IMR-90 (cell line): Measurements from ENCODE around the gene LAMA2.

Experiments used
- MXI1 ChIP-seq: IDR thresholded peaks from 2 replicates; pipeline ENCODE4 v1.6.1; 2012; ENCODE audit warnings: low read depth, mild to moderate bottlenecking, low read length, moderate library complexity, borderline replicate concordance
- POLR2A ChIP-seq: IDR thresholded peaks from 2 replicates; pipeline ENCODE4 v1.6.1; 2012; ENCODE audit warnings: mild to moderate bottlenecking, low read depth, low read length
- RAD21 ChIP-seq: IDR thresholded peaks from 2 replicates; pipeline ENCODE4 v1.6.1; 2012; ENCODE audit warnings: low read length, improper control_type of control experiment
- RCOR1 ChIP-seq: IDR thresholded peaks from 2 replicates; pipeline ENCODE4 v1.6.1; 2012; ENCODE audit warnings: mild to moderate bottlenecking, low read length, improper control_type of control experiment; ENCODE audit not compliant: insufficient replicate concordance
- TF ChIP-seq, protein P1 (sequence below): conservative IDR thresholded peaks from 2 replicates; pipeline ENCODE4 v1.5.1; 2012; ENCODE audit warnings: mild to moderate bottlenecking, low read depth, low read length, improper control_type of control experiment

DNA sequence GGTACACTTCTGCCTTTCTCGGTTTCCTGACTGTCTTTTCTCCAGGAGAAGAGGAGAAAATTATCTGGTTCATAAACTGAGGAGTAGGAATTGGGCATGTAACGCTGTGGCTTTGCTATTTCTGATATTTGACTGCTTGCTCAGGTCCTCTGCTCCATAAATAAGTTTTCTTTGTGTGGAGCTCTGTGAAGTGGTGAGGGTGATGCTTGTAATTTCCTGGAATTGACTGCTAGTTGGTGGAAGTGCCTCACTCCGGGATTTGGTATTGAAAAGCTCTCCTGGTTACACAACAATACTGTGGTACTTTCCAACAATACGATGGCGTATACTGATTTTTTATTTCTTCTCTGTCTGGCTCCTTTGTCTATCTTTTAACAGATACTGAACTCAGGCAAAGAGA is 25.1 kb upstream of the LAMA2 start:
- TF ChIP-seq RAD21 (no peak), MXI1 (no peak), POLR2A (no peak), RCOR1 (no peak)
- TF ChIP-seq, protein P1, sequence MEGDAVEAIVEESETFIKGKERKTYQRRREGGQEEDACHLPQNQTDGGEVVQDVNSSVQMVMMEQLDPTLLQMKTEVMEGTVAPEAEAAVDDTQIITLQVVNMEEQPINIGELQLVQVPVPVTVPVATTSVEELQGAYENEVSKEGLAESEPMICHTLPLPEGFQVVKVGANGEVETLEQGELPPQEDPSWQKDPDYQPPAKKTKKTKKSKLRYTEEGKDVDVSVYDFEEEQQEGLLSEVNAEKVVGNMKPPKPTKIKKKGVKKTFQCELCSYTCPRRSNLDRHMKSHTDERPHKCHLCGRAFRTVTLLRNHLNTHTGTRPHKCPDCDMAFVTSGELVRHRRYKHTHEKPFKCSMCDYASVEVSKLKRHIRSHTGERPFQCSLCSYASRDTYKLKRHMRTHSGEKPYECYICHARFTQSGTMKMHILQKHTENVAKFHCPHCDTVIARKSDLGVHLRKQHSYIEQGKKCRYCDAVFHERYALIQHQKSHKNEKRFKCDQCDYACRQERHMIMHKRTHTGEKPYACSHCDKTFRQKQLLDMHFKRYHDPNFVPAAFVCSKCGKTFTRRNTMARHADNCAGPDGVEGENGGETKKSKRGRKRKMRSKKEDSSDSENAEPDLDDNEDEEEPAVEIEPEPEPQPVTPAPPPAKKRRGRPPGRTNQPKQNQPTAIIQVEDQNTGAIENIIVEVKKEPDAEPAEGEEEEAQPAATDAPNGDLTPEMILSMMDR = no peak
